ENCODE measurements around the gene ABCC4.

The ABCC4 gene

GRCh38 chr13:94972262-94972661, 329.0 kb downstream of the ABCC4 start:
- no peak for DNase-seq
